Activated T-cell treated with anti-CD3 and anti-CD28 coated beads for 1 hour (primary cell): ENCODE results near the gene ADAMTS15.
"Not testable (repeated sequence)": the region's sequence is repeated elsewhere in the genome, so short reads cannot be mapped to it uniquely, and the experiment has no call there.

Experiments
- DNase-seq: peaks from one replicate; pipeline ENCODE4 v3.0.0-alpha.2; 2020; ENCODE audit warnings: low read depth

ADAMTS15 gene

GRCh38 chr11:130436171-130436570 is 12.3 kb upstream of the ADAMTS15 start:
- no peak for DNase-seq

- no peak for DNase-seq
Measured at GRCh38 chr11:130437848-130438247, 10.6 kb upstream of the ADAMTS15 start.

- not testable (repeated sequence) for DNase-seq
Measured at GRCh38 chr11:130438401-130439159, 9.9 kb upstream of the ADAMTS15 start.

GRCh38 chr11:130439160-130439519 is 9.3 kb upstream of the ADAMTS15 start:
- DNase-seq: no peak

GRCh38 chr11:130439876-130440275 is 8.6 kb upstream of the ADAMTS15 start:
- DNase-seq: no peak

- DNase-seq: no peak
Measured at GRCh38 chr11:130441719-130442118, 6.7 kb upstream of the ADAMTS15 start.

- no peak for DNase-seq
Measured at GRCh38 chr11:130442737-130443136, 5.7 kb upstream of the ADAMTS15 start.

- no peak for DNase-seq
Measured at GRCh38 chr11:130445788-130446187, 2.7 kb upstream of the ADAMTS15 start.

- no peak for DNase-seq
Measured at GRCh38 chr11:130448039-130448415, 418 bp upstream of the ADAMTS15 start.

GRCh38 chr11:130449310-130449990 is 1.0 kb downstream of the ADAMTS15 start:
- no peak for DNase-seq

- no peak for DNase-seq
Measured at GRCh38 chr11:130449996-130450769, 1.7 kb downstream of the ADAMTS15 start.

GRCh38 chr11:130451231-130452019 is 3.0 kb downstream of the ADAMTS15 start:
- no peak for DNase-seq

- DNase-seq: no peak
Measured at GRCh38 chr11:130452176-130452575, 3.7 kb downstream of the ADAMTS15 start.

- DNase-seq: no peak
Measured at GRCh38 chr11:130452940-130453339, 4.5 kb downstream of the ADAMTS15 start.

GRCh38 chr11:130454491-130455252 is 6.2 kb downstream of the ADAMTS15 start:
- DNase-seq: no peak

- DNase-seq: no peak
Measured at GRCh38 chr11:130455483-130456127, 7.2 kb downstream of the ADAMTS15 start.

- no peak for DNase-seq
Measured at GRCh38 chr11:130456286-130456685, 7.8 kb downstream of the ADAMTS15 start.

GRCh38 chr11:130457623-130458409 is 9.4 kb downstream of the ADAMTS15 start:
- DNase-seq: no peak

- DNase-seq: no peak
Measured at GRCh38 chr11:130458410-130458729, 9.9 kb downstream of the ADAMTS15 start.

GRCh38 chr11:130459521-130459920 is 11.1 kb downstream of the ADAMTS15 start:
- DNase-seq: no peak
